ENCODE measurements around the gene AKR1B15.
"Not testable (repeated sequence)": the region's sequence is repeated elsewhere in the genome, so short reads cannot be mapped to it uniquely, and the experiment has no call there.

Gene AKR1B15

GRCh38 chr7:134562136-134562535, 13.2 kb downstream of the AKR1B15 start:
- H3K9me3 Mint-ChIP-seq, result peaks cover 35% of the 10 kb centered on the region
- no peak overlapping the region for H3K27ac Mint-ChIP-seq
- TF ChIP-seq CTCF (IDR thresholded peaks at IDR 0.05), result no peak
- H3K4me3 Mint-ChIP-seq, result no peak overlapping the region
- peaks cover 21% of the 10 kb centered on the region for H3K27me3 Mint-ChIP-seq (ENCODE audit: low read depth, poor library complexity)
- no peaks in the 10 kb centered on the region for H3K36me3 Mint-ChIP-seq (ENCODE audit: low read depth)
- DNase-seq, result no peak
- H3K4me1 Mint-ChIP-seq, result peaks cover 7% of the 10 kb centered on the region

GRCh38 chr7:134563398-134563749, 14.5 kb downstream of the AKR1B15 start:
- peaks cover 43% of the 10 kb centered on the region for H3K9me3 Mint-ChIP-seq
- not testable (repeated sequence) for H3K4me1 Mint-ChIP-seq; H3K36me3 Mint-ChIP-seq (ENCODE audit: low read depth); DNase-seq; H3K4me3 Mint-ChIP-seq; H3K27ac Mint-ChIP-seq
- peaks cover 24% of the 10 kb centered on the region for H3K27me3 Mint-ChIP-seq (ENCODE audit: low read depth, poor library complexity)

- H3K36me3 Mint-ChIP-seq (ENCODE audit: low read depth), result no peaks in the 10 kb centered on the region
- H3K4me1 Mint-ChIP-seq, result no peaks in the 10 kb centered on the region
- H3K4me3 Mint-ChIP-seq, result no peak overlapping the region
These were observed 16.8 kb downstream of the AKR1B15 start for GRCh38 chr7:134565643-134566136.

GRCh38 chr7:134567368-134567767, 18.5 kb downstream of the AKR1B15 start:
- no peak for DNase-seq
- Mint-ChIP-seq H3K4me3 (no peak overlapping the region), H3K27ac (no peak overlapping the region), H3K4me1 (no peaks in the 10 kb centered on the region), H3K27me3 (ENCODE audit: low read depth, poor library complexity) (peaks cover 30% of the 10 kb centered on the region), H3K36me3 (ENCODE audit: low read depth) (no peaks in the 10 kb centered on the region), H3K9me3 (peaks cover 73% of the 10 kb centered on the region)
- no peak for TF ChIP-seq CTCF (IDR thresholded peaks at IDR 0.05)

More at GRCh38 chr7:134565643-134566136, 16.8 kb downstream of the AKR1B15 start:
- TF ChIP-seq CTCF (IDR thresholded peaks at IDR 0.05), result no peak
- Mint-ChIP-seq H3K27ac (peak overlapping the region; percentile 26), H3K9me3 (peaks cover 65% of the 10 kb centered on the region), H3K27me3 (ENCODE audit: low read depth, poor library complexity) (peaks cover 25% of the 10 kb centered on the region)
- DNase-seq, result no peak

- not testable (repeated sequence) for H3K4me3 Mint-ChIP-seq
These were observed 21.1 kb downstream of the AKR1B15 start for GRCh38 chr7:134569962-134570361.

GRCh38 chr7:134571101-134571500, 22.2 kb downstream of the AKR1B15 start:
- H3K4me1 Mint-ChIP-seq, result peaks cover 14% of the 10 kb centered on the region
- no peaks in the 10 kb centered on the region for H3K36me3 Mint-ChIP-seq (ENCODE audit: low read depth)
- no peak for TF ChIP-seq CTCF (IDR thresholded peaks at IDR 0.05)
- H3K27ac Mint-ChIP-seq, result no peak overlapping the region
- H3K9me3 Mint-ChIP-seq, result peaks cover 45% of the 10 kb centered on the region
- H3K4me3 Mint-ChIP-seq, result no peak overlapping the region
- H3K27me3 Mint-ChIP-seq (ENCODE audit: low read depth, poor library complexity), result peaks cover 18% of the 10 kb centered on the region
- DNase-seq, result no peak

More at GRCh38 chr7:134569962-134570361, 21.1 kb downstream of the AKR1B15 start:
- not testable (repeated sequence) for H3K4me1 Mint-ChIP-seq; DNase-seq; H3K36me3 Mint-ChIP-seq (ENCODE audit: low read depth); H3K27ac Mint-ChIP-seq
- H3K27me3 Mint-ChIP-seq (ENCODE audit: low read depth, poor library complexity), result peaks cover 27% of the 10 kb centered on the region
- peaks cover 56% of the 10 kb centered on the region for H3K9me3 Mint-ChIP-seq

GRCh38 chr7:134571746-134572461, 23.0 kb downstream of the AKR1B15 start:
- peaks cover 14% of the 10 kb centered on the region for H3K4me1 Mint-ChIP-seq
- H3K27me3 Mint-ChIP-seq (ENCODE audit: low read depth, poor library complexity), result peaks cover 13% of the 10 kb centered on the region
- no peak for DNase-seq
- no peaks in the 10 kb centered on the region for H3K36me3 Mint-ChIP-seq (ENCODE audit: low read depth)
- TF ChIP-seq CTCF (IDR thresholded peaks at IDR 0.05), result no peak
- no peak overlapping the region for H3K27ac Mint-ChIP-seq
- peaks cover 40% of the 10 kb centered on the region for H3K9me3 Mint-ChIP-seq
- H3K4me3 Mint-ChIP-seq, result no peak overlapping the region
